AG20443 (cell line): ENCODE results near the gene ERC2.

Source experiments
- DNase-seq: peaks from one replicate; pipeline ENCODE4 v3.0.0; 2012; ENCODE audit warnings: low spot score, mixed read lengths

Gene ERC2

GRCh38 chr3:56424885-56425284 lies 43.4 kb downstream of the ERC2 start:
- no peak for DNase-seq

- DNase-seq, result no peak
Observed at GRCh38 chr3:56424336-56424735, 43.9 kb downstream of the ERC2 start.

- DNase-seq, result no peak
Observed at GRCh38 chr3:56423661-56424099, 44.6 kb downstream of the ERC2 start.

- DNase-seq, result no peak
Observed at GRCh38 chr3:56422316-56422715, 46.0 kb downstream of the ERC2 start.

GRCh38 chr3:56421205-56421604 lies 47.1 kb downstream of the ERC2 start:
- DNase-seq, result no peak

GRCh38 chr3:56415652-56416051 lies 52.6 kb downstream of the ERC2 start:
- DNase-seq, result no peak

- DNase-seq, result no peak
Observed at GRCh38 chr3:56413911-56414310, 54.4 kb downstream of the ERC2 start.

GRCh38 chr3:56411166-56411565 lies 57.1 kb downstream of the ERC2 start:
- no peak for DNase-seq

GRCh38 chr3:56410576-56410975 lies 57.7 kb downstream of the ERC2 start:
- DNase-seq, result no peak

- DNase-seq, result no peak
Observed at GRCh38 chr3:56409790-56410189, 58.5 kb downstream of the ERC2 start.

- no peak for DNase-seq
Observed at GRCh38 chr3:56408761-56409196, 59.5 kb downstream of the ERC2 start.

GRCh38 chr3:56406826-56407515 lies 61.3 kb downstream of the ERC2 start:
- DNase-seq, result no peak

GRCh38 chr3:56404884-56405283 lies 63.4 kb downstream of the ERC2 start:
- DNase-seq, result no peak

GRCh38 chr3:56398659-56399058 lies 69.6 kb downstream of the ERC2 start:
- DNase-seq, result no peak

GRCh38 chr3:56397798-56398197 lies 70.5 kb downstream of the ERC2 start:
- DNase-seq, result no peak

GRCh38 chr3:56389183-56389830 lies 79.0 kb downstream of the ERC2 start:
- no peak for DNase-seq

- DNase-seq, result no peak
Observed at GRCh38 chr3:56383092-56383491, 85.2 kb downstream of the ERC2 start.

- no peak for DNase-seq
Observed at GRCh38 chr3:56379723-56380287, 88.5 kb downstream of the ERC2 start.

GRCh38 chr3:56375654-56376053 lies 92.6 kb downstream of the ERC2 start:
- DNase-seq, result no peak

- no peak for DNase-seq
Observed at GRCh38 chr3:56373386-56373785, 94.9 kb downstream of the ERC2 start.

GRCh38 chr3:56370991-56371775 lies 97.1 kb downstream of the ERC2 start:
- DNase-seq, result no peak

- DNase-seq, result no peak
Observed at GRCh38 chr3:56369914-56370313, 98.4 kb downstream of the ERC2 start.

GRCh38 chr3:56368846-56369245 lies 99.4 kb downstream of the ERC2 start:
- no peak for DNase-seq
